Cardiac septum (tissue), 1 donor: ENCODE results near the gene SMARCE1. TPM values are rescaled to one million over a fixed set of nuclear protein-coding genes. Genes with fewer than 3 reads are reported as not detected.
"Not testable (repeated sequence)": the region's sequence is repeated elsewhere in the genome, so short reads cannot be mapped to it uniquely, and the experiment has no call there.

ENCODE experiments used
- DNase-seq: peaks from one replicate; pipeline ENCODE4 v3.0.0-alpha.2; 2020; ENCODE audit warnings: low spot score
- intact Hi-C: fragments of 100-400 bp; cut with DNase I; formaldehyde crosslinking; loops from one replicate; pipeline ENCODE4 v1.14.0; 2022
- total RNA-seq: library from RNA; stranded (reverse); fragmentation: NEBNext Ultra II Directional; extraction: Animal tissue kit (Norgen Biotek cat#: 25700); gene quantifications from one replicate; pipeline ENCODE4 v1.2.1, GENCODE V29; 2021
- donor health status: DM: no; HTN: no; CAD: no.

SMARCE1 gene
- total RNA-seq, 1 donor from 2014 or later = 77.7 TPM

DNA sequence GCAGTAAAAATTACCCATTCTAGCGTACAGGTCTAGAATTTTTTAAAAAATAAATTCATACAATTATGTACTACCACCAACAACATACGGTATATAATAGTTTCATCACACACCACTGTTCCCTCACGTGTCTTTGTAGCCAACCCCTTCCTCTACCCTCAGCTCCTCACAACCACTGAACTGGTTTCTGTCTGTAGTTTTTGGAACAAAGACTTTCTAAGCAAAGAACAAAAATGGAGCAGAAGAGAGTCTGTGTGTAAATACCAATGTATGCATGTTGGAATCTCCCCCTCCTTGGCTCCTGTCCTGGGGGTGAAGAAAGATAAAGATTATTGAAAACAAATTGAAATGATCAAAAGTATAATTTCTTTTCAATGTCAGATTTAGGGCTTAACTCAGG, 50.5 kb downstream of the SMARCE1 start:
- intact Hi-C loops = no loop called here

DNA sequence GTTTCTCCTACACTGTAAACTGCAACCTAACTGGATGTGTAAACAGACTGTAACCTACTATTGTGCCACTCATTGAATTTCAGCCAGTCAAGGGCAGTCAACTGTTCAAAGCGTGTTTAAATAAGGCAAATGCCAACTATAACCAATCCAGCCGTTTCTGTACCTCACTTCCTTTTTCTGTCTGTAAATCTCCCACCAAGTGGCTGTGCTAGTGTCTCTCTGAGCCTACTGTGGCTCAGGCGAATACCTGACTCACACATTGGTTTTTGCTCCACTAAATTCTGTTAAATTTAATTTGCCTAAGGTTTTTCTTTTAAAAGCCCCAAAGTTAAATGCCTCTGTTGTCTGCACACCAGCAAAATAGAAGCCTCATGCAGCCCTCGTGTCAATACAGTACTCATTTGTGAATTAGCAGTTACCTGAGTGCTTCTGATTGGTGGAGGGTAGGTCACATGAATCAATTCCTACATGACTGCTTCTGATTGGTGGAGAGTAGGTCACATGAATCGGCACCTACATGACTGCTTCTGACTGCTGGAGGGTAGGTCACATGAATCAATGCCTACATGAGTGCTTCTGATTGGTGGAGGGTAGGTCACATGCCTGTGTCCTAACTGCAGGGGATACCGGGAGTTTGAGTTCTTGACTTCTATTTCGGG, 51.2 kb downstream of the SMARCE1 start:
- no peak for DNase-seq
- intact Hi-C loops = no loop called here

More for the DNA sequence above, 50.5 kb downstream of the SMARCE1 start:
- no peak for DNase-seq

DNA sequence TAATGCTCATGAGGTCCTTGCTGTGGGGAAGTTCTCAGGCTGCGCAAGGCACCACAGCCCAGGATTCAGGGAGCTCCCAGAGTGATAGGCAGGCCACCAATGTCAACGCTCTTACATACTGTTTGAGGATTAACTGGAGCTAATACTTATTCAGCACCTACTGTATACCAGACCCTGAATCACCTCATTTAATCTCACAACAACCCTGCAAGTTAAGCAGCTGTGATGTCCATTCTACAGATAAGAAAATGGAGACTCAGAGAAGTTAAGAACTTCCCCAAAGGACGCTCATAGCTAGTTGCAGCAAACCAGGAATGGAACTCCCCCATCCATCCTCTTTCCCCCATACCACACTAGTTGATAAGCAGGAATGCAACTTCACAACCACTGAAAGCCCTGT, 56.9 kb downstream of the SMARCE1 start:
- no peak for DNase-seq
- intact Hi-C loops = no loop called here

DNA sequence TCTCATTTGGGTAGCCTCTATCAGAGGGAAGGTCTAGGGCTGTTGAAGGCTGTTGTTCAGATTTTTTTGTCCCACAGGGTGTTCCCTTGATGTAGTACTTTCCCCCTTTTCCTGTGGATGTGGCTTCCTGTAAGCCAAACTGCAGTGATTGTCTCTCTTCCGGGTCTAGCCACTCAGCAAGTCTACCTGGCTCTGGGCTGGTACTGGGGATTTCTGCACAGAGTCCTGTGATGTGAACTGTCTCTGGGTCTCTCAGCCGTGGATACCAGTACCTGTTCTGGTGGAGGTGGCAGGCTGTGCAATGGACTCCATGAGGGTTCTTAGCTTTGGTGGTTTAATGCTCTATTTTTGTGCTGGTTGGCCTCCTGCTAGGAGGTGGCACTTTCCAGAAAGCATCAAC, 59.1 kb downstream of the SMARCE1 start:
- intact Hi-C loops = no loop called here
- no peak for DNase-seq

DNA sequence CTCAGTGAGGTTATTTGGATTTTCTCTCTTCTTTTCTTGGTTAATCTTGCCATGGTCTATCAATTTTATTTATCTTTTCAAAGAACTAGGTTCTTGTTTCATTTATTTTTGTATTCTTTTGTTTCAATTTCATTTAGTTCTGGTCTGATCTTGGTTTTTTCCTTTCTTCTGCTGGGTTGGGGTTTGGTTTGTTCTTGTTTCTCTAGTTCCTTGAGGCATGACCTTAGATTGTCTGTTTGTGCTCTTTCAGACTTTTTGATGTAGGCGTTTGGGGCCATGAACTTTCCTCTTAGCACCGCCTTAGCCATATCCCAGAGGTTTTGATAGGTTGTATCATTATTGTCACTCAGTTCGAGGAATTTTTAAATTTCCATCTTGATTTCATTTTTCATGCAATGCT, 61.4 kb downstream of the SMARCE1 start:
- DNase-seq, intact Hi-C loops: not testable (repeated sequence)

DNA sequence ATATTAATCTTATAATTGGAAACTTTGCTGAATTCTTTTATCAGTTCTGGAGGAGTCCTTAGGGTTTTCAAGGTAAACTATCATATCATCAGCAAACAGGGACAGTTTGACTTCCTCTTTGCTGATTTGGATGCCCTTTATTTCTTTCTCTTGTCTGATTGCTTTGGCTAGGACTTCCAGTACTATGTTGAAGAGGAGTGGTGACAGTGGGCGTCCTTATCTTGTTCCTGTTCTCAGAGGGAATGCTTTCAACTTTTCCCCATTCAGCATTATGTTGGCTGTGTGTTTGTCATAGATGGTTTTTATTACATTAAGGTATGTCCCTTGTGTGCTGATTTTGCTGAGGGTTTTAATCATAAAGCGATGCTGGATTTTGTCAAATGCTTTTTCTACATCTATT, 62.7 kb downstream of the SMARCE1 start:
- DNase-seq, intact Hi-C loops: not testable (repeated sequence)

DNA sequence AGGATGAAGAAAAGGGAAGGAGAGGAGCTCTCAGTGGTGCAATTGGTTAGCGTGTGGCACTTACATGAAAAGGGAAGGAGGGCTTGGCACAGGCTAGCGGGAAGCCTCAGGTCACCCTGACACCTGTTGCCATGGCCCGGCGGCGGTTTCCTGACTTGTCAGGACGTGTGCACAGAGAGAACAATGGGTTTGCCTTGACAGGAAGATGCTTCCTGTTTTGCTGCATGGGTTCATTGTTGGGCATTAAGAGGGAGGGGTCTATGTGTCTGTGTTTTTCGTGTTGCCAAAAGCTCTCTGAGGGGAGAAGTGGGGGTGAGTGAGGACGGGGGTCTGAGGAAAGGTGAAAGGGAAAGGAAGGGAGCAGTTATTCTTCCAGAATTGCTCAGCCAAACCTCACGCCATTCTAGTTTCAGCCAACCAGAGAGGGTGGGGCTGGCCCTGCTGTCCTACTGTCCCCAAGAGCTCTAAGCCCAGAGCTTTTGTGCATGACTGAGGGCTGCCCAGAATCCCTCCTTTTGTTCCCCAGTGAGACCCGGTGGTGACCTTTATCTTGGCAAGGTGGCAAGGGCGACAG, 65.2 kb downstream of the SMARCE1 start:
- no peak for DNase-seq
- intact Hi-C loops = no loop called here

DNA sequence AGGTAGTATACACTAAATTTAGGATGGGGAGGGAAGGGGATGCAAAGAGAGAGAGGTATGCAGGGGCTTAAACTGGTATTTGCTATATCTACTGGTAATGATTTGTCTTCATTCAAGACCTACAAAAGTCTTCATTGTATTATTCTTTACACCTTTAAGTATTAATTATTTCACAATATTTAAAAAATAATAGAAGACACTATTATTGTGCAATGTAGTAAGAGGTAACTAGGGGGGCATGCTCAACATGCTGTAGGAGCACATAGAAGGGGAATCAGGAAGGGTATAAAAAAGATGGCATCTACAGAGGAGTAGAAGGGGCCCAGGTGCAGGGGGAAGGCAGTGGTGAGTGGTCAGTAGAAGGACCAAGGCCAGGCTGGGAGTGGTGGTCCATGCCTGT, 67.5 kb downstream of the SMARCE1 start:
- no peak for DNase-seq
- intact Hi-C loops = no loop called here

DNA sequence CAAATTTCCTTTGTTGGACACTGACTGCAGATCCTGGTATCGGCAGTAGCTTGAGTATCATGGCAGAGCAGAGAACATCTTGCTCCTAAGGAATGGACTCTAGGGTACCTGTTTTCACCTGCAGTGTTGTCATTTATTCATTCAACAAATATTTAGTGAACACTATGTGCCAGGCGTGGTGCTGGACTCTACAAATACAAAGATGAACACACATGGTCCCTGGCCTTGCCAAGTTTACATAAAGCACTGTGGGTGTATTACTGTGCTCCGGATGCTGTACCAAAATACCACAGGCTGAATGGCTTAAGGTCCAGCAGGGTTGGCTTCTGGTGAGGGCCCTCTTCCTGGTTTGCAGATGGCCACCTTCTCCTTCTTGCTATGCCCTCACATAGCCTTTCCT, 68.1 kb downstream of the SMARCE1 start:
- intact Hi-C loops = no loop called here
- DNase-seq = no peak

DNA sequence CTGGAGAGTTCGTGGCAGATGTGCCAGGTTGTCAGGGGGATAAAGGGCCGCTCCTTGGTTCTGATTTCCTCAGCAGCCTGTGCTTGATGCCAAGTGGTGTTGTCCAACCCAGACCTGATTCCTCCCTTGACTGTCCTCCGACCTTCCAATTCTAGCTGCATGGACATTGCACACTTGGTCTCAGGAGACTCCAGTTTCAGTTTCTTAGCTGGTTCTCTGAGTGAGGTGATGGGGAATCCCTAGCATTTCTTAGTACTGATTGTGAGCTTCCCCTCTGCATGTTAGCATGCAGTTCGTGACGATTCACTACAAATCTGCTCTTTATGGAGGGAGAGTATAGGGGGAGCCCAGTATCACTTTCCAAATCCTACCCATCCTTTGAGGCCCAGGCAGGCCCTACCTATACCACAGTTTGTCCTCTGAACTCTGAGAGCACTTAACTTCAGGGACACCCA, 70.0 kb downstream of the SMARCE1 start:
- no peak for DNase-seq
- intact Hi-C loops = no loop called here

DNA sequence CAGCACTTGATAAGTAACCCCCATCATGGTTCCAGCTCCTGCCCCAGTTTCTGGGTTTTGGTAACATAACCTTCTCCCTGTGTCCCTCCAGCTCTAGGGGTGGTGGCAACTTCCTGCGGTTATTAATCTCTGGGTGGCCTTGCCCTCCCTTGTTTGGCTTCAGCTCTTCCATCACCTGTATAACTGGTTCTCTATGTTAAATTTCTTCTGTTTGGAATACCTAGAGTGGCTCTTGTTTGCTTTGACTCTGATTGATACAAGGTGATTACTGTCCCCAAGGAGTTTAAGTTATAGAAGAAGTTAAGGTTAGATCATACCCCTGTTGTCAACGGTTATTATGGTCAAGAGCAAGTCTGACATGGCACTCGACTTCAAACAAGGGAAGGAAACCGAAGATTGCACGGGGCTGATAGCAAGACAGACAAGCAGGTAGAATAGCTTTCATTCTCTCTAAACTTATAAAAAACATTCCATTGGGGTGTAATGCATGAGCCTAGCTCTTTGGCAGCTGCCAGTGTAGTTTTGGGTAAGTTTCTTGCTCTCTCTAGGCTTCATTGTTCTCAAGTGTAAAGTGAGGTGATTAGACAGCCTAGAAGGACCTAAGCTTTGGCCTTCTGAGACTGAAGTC, 71.4 kb downstream of the SMARCE1 start:
- intact Hi-C loops = no loop called here
- DNase-seq = no peak

Other genes starting within 250 kb of the SMARCE1 start
- gene TOP2A, start 229.9 kb downstream of the SMARCE1 start, total RNA-seq = 0.51 TPM
- gene IGFBP4, start 204.4 kb downstream of the SMARCE1 start, total RNA-seq = 164 TPM
- gene TNS4, start 146.2 kb downstream of the SMARCE1 start, total RNA-seq = not detected
- 0.32 TPM for gene CCR7, start 82.3 kb downstream of the SMARCE1 start, total RNA-seq
- not detected for gene KRT222, start 17.4 kb upstream of the SMARCE1 start, total RNA-seq
- gene KRT24, start 55.9 kb upstream of the SMARCE1 start, total RNA-seq = not detected
- gene KRT25, start 107.5 kb upstream of the SMARCE1 start, total RNA-seq = not detected
- not detected for gene KRT26, start 124.4 kb upstream of the SMARCE1 start, total RNA-seq
- not detected for gene KRT27, start 134.7 kb upstream of the SMARCE1 start, total RNA-seq
- not detected for gene KRT28, start 152.1 kb upstream of the SMARCE1 start, total RNA-seq
- 45.2 TPM for gene KRT10, start 174.8 kb upstream of the SMARCE1 start, total RNA-seq
- not detected for gene KRT12, start 219.4 kb upstream of the SMARCE1 start, total RNA-seq
- not detected for gene KRT20, start 237.4 kb upstream of the SMARCE1 start, total RNA-seq